ENCODE data around the gene COPS6. TPM values are rescaled to one million over a fixed set of nuclear protein-coding genes. Genes with fewer than 3 reads are reported as not detected.

COPS6 gene
- total RNA-seq, 1 donor from 2014 or later = 114 TPM

DNA sequence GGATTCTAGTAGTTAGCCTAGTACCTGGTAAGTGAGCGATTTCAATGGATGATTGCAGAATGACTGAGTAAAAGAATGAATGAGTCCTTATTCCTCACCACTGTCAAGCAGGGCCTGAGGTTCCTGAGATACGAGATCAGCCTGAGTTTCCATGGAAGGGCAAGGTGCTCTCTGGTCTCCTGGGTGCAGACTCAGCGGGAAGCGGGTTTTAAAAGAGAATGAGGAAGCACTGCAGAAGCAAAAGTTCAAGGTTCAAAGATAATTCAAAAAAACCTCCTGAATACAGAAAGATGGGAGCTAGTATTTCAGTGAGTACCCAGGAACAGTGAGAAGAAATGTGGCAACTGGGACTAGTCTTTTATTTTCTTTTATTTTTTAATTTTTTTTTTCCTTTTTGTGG lies 11.6 kb upstream of the COPS6 start:
- Histone ChIP-seq H3K27ac (replicated peaks) (no peak overlapping the region), H3K27me3 (ENCODE audit: low read depth) (no peaks in the 10 kb centered on the region), H3K9me3 (replicated peaks) (peaks cover 13% of the 10 kb centered on the region), H3K4me1 (peaks cover 40% of the 10 kb centered on the region), H3K4me3 (no peak overlapping the region), H3K36me3 (peaks cover 70% of the 10 kb centered on the region)
- intact Hi-C loops (cut with micrococcal nuclease) = no loop called here
- DNase-seq = no peak
- no peak for TF ChIP-seq CTCF (IDR thresholded peaks at IDR 0.05; ENCODE audit: borderline replicate concordance)

- no peak overlapping the region for H3K27ac ChIP-seq (replicated peaks)
- no peaks in the 10 kb centered on the region for H3K9me3 ChIP-seq (replicated peaks)
- H3K4me3 ChIP-seq = no peak overlapping the region
- intact Hi-C loops (cut with micrococcal nuclease) = no loop called here
- peaks cover 48% of the 10 kb centered on the region for H3K4me1 ChIP-seq
- no peaks in the 10 kb centered on the region for H3K27me3 ChIP-seq (ENCODE audit: low read depth)
- no peak for TF ChIP-seq CTCF (IDR thresholded peaks at IDR 0.05; ENCODE audit: borderline replicate concordance)
- no peak for DNase-seq
- peaks cover 52% of the 10 kb centered on the region for H3K36me3 ChIP-seq
Observed at GRCh38 chr7:100079024-100079560, 9.7 kb upstream of the COPS6 start.

DNA sequence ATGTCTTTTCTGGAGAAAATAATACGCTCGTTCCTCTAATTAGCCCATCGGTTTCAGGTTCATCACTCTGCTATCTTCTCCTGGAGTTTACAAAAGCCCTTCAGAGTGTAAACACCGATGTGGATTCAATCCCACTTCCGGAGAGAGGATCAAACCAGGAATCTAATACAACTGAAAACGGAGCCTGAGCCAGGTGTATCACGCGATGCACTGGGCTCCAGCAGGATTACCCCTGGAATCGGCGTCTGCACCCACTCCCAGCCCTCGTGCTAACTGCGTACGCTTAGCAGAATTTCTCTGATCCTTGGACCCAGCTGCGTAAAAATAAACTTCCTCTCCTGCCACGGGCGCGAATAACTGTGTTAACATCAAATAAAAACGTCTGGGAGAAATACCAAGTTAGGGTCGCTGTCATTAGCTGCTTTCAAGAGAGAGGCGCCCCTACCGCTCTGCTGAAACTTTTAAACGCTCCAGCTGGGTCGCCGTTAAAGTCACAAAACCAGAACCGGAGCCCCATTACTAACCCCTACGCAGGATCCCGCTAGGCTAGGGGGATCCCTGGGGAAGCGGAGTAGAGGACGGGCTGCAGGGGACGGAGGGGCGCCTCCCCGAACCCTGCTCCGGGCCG lies 7.7 kb upstream of the COPS6 start:
- intact Hi-C loops (cut with micrococcal nuclease) = loop anchor here (10.0 kb wide), 1 partner anchor 86 kb away; no protein-coding TSS in a partner anchor
- Histone ChIP-seq H3K4me1 (peaks cover 48% of the 10 kb centered on the region), H3K9me3 (replicated peaks) (no peaks in the 10 kb centered on the region), H3K27ac (replicated peaks) (peak overlapping the region; percentile 87), H3K27me3 (ENCODE audit: low read depth) (no peaks in the 10 kb centered on the region), H3K4me3 (peak overlapping the region; percentile 77), H3K36me3 (peaks cover 32% of the 10 kb centered on the region)
- no peak for DNase-seq
- TF ChIP-seq CTCF (IDR thresholded peaks at IDR 0.05; ENCODE audit: borderline replicate concordance) = no peak

GRCh38 chr7:100081535-100082102 lies 7.2 kb upstream of the COPS6 start, which contains the start of gene ZNF3:
Gene ZNF3, minus strand, starts transcription at chr7:100081723. Its CDS starts 4,366 bp downstream, at chr7:100077357.
- Histone ChIP-seq H3K4me1 (peaks cover 48% of the 10 kb centered on the region), H3K4me3 (peak within 1 kb of the TSS; percentile 77), H3K27ac (replicated peaks) (peak within 1 kb of the TSS; percentile 87), H3K27me3 (ENCODE audit: low read depth) (no peaks in the 10 kb centered on the region), H3K9me3 (replicated peaks) (no peaks in the 10 kb centered on the region), H3K36me3 (peaks cover 26% of the 10 kb centered on the region)
- TF ChIP-seq CTCF (IDR thresholded peaks at IDR 0.05; ENCODE audit: borderline replicate concordance) = peak; percentile 97
- peak; percentile 97 for DNase-seq
- intact Hi-C loops (cut with micrococcal nuclease) = loop anchor here (10.0 kb wide), 1 partner anchor 87 kb away; no protein-coding TSS in a partner anchor

GRCh38 chr7:100082978-100083377 lies 5.8 kb upstream of the COPS6 start:
- Histone ChIP-seq H3K4me3 (peak overlapping the region; percentile 77), H3K36me3 (peaks cover 16% of the 10 kb centered on the region), H3K4me1 (peaks cover 48% of the 10 kb centered on the region), H3K27me3 (ENCODE audit: low read depth) (no peaks in the 10 kb centered on the region), H3K9me3 (replicated peaks) (no peaks in the 10 kb centered on the region), H3K27ac (replicated peaks) (peak overlapping the region; percentile 87)
- DNase-seq = no peak
- no peak for TF ChIP-seq CTCF (IDR thresholded peaks at IDR 0.05; ENCODE audit: borderline replicate concordance)
- intact Hi-C loops (cut with micrococcal nuclease) = loop anchor here (10.0 kb wide), 1 partner anchor 88 kb away; no protein-coding TSS in a partner anchor
